Stomach (tissue), 9 donors: ENCODE results near the gene NLRC5. TPM values are rescaled to one million over a fixed set of nuclear protein-coding genes. Genes with fewer than 3 reads are reported as not detected.

Experiments used
- DNase-seq, 2 donors: peaks; one replicate each; pipeline versions ENCODE4 v3.0.0 to v3.0.0-alpha.2; 2013 to 2019
- H3K27ac ChIP-seq, 5 donors: fragments of 200-600 bp in 4 of 5; sonication (generic) in 4 of 5; one replicate each; pipeline ENCODE4 v1.5.1; 2013 to 2019; ENCODE audit warnings: mild to moderate bottlenecking in 1 of 5, moderate library complexity in 1 of 5
- H3K27me3 ChIP-seq, 3 donors: fragments of 200-600 bp; sonication (generic); one replicate each; pipeline ENCODE4 v1.5.1; 2017 to 2019; ENCODE audit warnings: mixed run types in 1 of 3
- H3K36me3 ChIP-seq, 4 donors: fragments of 200-600 bp; sonication (generic); 1 replicate in 3 of 4; 2 replicates in 1 of 4; pipeline ENCODE4 v1.5.1; 2016 to 2019
- H3K4me1 ChIP-seq, 4 donors: fragments of 200-600 bp; sonication (generic); one replicate each; pipeline ENCODE4 v1.5.1; 2016 to 2019
- H3K4me3 ChIP-seq, 4 donors: fragments of 200-600 bp; sonication (generic) in 3 of 4; one replicate each; pipeline ENCODE4 v1.5.1; 2016 to 2019; ENCODE audit warnings: mild to moderate bottlenecking in 1 of 4
- H3K9me3 ChIP-seq, 4 donors: fragments of 200-600 bp; sonication (generic); one replicate each; pipeline ENCODE4 v1.5.1; 2016 to 2019
- CTCF ChIP-seq, 7 experiments: fragments of 450-650 bp in 4 of 7; fragments of 200-600 bp in 3 of 7; sonication (generic) in 3 of 7; IDR thresholded peaks; one replicate each; pipeline ENCODE4 v1.5.1; 2016 to 2019; ENCODE audit warnings: antibody characterized with exemption in 7 of 7, control low read depth in 2 of 7, mild to moderate bottlenecking in 1 of 7
- EP300 ChIP-seq: sonication (generic); formaldehyde crosslinking; IDR thresholded peaks from one replicate; pipeline ENCODE4 v1.6.1; 2017; ENCODE audit warnings: antibody characterized with exemption
- POLR2A ChIP-seq, 4 donors: fragments of 450-650 bp; IDR thresholded peaks; one replicate each; pipeline ENCODE4 v1.6.1; 2016; ENCODE audit warnings: antibody characterized with exemption in 4 of 4, control low read depth in 2 of 4, mild to moderate bottlenecking in 1 of 4, moderate library complexity in 1 of 4
- POLR2AphosphoS5 ChIP-seq, 3 donors: sonication (generic); formaldehyde crosslinking; IDR thresholded peaks; one replicate each; pipeline ENCODE4 v1.6.1; 2016; ENCODE audit warnings: antibody characterized with exemption in 3 of 3
- WGBS, 5 donors: extraction: QIAGEN DNeasy Blood & Tissue Kit in 3 of 5; methylation state at CpG; one replicate each; pipeline versions ENCODE4 v1.1.5 to v1.1.7; 2013 to 2018; 5-methylcytosine and 5-hydroxymethylcytosine counted together
- intact Hi-C: fragments of 100-400 bp; cut with DNase I; formaldehyde crosslinking; loops from one replicate; pipeline ENCODE4 v1.15.1; 2023; ENCODE audit warnings: low total_unique reads
- polyA plus RNA-seq, 3 donors: library from polyadenylated mRNA; stranded (reverse); fragments of 200-250 nt; gene quantifications; one replicate each; pipeline ENCODE4 v1.2.3, GENCODE V29; 2013
- total RNA-seq, 5 donors: library from RNA; depleted of rRNA; stranded (reverse); fragments of >200 nt; gene quantifications; one replicate each; pipeline versions ENCODE4 v1.1.0 to v1.2.3, GENCODE V29; 2014 to 2016
- donor health status: healthy with polysubstance abuse.
- donor health status: Bipolar disorder and iron deficiency.
- donor health status: healthy.

The NLRC5 gene
- total and polyA plus RNA-seq, 8 donors, result 11.7 to 265 (median 29.4) TPM

GRCh38 chr16:57009643-57010170 lies 20.4 kb downstream of the NLRC5 start:
- Histone ChIP-seq H3K27ac (no peak overlapping the region), H3K4me3 (no peak overlapping the region), H3K36me3 (peaks cover 0 to 6% (median 4%) of the 10 kb centered on the region in 4 donors), H3K27me3 (no peaks in the 10 kb centered on the region), H3K4me1 (peaks cover 0 to 8% (median 0%) of the 10 kb centered on the region in 4 donors), H3K9me3 (no peaks in the 10 kb centered on the region)
- intact Hi-C loops, result no loop called here
- WGBS, 5 donors, result 90 to 100% (median 95%) methylated on average over 2 of the region's 2 CpGs
- TF ChIP-seq CTCF (IDR thresholded peaks at IDR 0.05) (no peak), POLR2AphosphoS5 (IDR thresholded peaks at IDR 0.05) (no peak), EP300 (no peak), POLR2A (IDR thresholded peaks at IDR 0.05) (no peak)
- DNase-seq, result no peak

- no peak overlapping the region for H3K4me3 ChIP-seq
These were observed 23.0 kb downstream of the NLRC5 start for GRCh38 chr16:57012353-57012752.

GRCh38 chr16:57013229-57013628 lies 23.9 kb downstream of the NLRC5 start:
- no peak overlapping the region for H3K4me3 ChIP-seq
- H3K9me3 ChIP-seq, result no peaks in the 10 kb centered on the region
- peaks cover 0 to 8% (median 0%) of the 10 kb centered on the region in 4 donors for H3K4me1 ChIP-seq
- no peaks in the 10 kb centered on the region for H3K27me3 ChIP-seq
- peak overlapping the region in 2 of 5 donors; percentile 43 to 68 for H3K27ac ChIP-seq
- intact Hi-C loops, result no loop called here
- no peak for DNase-seq
- 78 to 85% (median 81%) methylated on average over 2 of the region's 2 CpGs for WGBS, 5 donors
- TF ChIP-seq CTCF (IDR thresholded peaks at IDR 0.05) (no peak), POLR2A (IDR thresholded peaks at IDR 0.05) (no peak), POLR2AphosphoS5 (IDR thresholded peaks at IDR 0.05) (no peak), EP300 (no peak)
- H3K36me3 ChIP-seq, result peaks cover 3 to 16% (median 16%) of the 10 kb centered on the region in 4 donors

More at GRCh38 chr16:57012353-57012752, 23.0 kb downstream of the NLRC5 start:
- TF ChIP-seq EP300 (no peak), CTCF (IDR thresholded peaks at IDR 0.05) (no peak), POLR2A (IDR thresholded peaks at IDR 0.05) (no peak), POLR2AphosphoS5 (IDR thresholded peaks at IDR 0.05) (no peak)
- Histone ChIP-seq H3K4me1 (peaks cover 0 to 8% (median 0%) of the 10 kb centered on the region in 4 donors), H3K27ac (peak overlapping the region in 1 of 5 donors; percentile 68), H3K9me3 (no peaks in the 10 kb centered on the region), H3K27me3 (no peaks in the 10 kb centered on the region), H3K36me3 (peaks cover 0 to 7% (median 7%) of the 10 kb centered on the region in 4 donors)
- DNase-seq, result no peak
- WGBS, 5 donors, result 91 to 96% (median 92%) methylated on average over 13 of the region's 13 CpGs
- intact Hi-C loops, result no loop called here

GRCh38 chr16:57013902-57014301 lies 24.5 kb downstream of the NLRC5 start:
- intact Hi-C loops, result no loop called here
- TF ChIP-seq CTCF (IDR thresholded peaks at IDR 0.05) (no peak), EP300 (no peak), POLR2A (IDR thresholded peaks at IDR 0.05) (no peak), POLR2AphosphoS5 (IDR thresholded peaks at IDR 0.05) (no peak)
- peaks cover 0 to 8% (median 0%) of the 10 kb centered on the region in 4 donors for H3K4me1 ChIP-seq
- no peak overlapping the region for H3K4me3 ChIP-seq
- DNase-seq, result no peak
- peaks cover 5 to 23% (median 22%) of the 10 kb centered on the region in 4 donors for H3K36me3 ChIP-seq
- WGBS, 5 donors, result 79 to 94% (median 89%) methylated on average over 2 of the region's 2 CpGs
- H3K9me3 ChIP-seq, result no peaks in the 10 kb centered on the region
- no peaks in the 10 kb centered on the region for H3K27me3 ChIP-seq
- H3K27ac ChIP-seq, result peak overlapping the region in 3 of 5 donors; percentile 18 to 68 (median 43)
